GM21381 (cell line): ENCODE measurements around the gene PGBD5.

Experiments used
- ATAC-seq: cut with Tn5 transposase; IDR thresholded peaks from one replicate; pipeline ENCODE4 v1.9.1; 2021; ENCODE audit warnings: mild to moderate bottlenecking, moderate library complexity; ENCODE audit not compliant: unreplicated experiment

The PGBD5 gene

GRCh38 chr1:230326971-230327891 is 98.9 kb downstream of the PGBD5 start:
- ATAC-seq, result no peak

DNA sequence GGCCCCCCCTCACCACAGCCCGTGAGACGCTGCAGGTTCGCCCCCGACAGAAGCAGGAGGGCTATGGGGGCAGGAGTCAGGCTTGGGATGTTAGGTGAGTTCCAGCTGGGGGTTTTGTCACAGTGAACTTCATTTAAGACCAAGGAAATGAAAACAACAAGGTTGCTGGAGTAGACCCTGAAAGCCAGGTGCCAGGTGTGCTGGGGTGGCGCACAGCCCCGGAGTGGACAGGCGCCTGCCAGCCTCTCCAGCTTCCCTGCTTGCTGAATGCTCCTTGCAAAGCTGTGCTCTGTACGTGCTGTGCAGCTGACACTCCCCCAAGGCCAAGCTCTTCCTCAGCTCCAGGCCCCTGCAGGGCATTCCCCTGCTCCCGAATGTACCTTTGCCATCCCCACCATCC is 102.4 kb downstream of the PGBD5 start:
- ATAC-seq, result no peak

- no peak for ATAC-seq
These were observed 103.1 kb downstream of the PGBD5 start for GRCh38 chr1:230322967-230323547.

DNA sequence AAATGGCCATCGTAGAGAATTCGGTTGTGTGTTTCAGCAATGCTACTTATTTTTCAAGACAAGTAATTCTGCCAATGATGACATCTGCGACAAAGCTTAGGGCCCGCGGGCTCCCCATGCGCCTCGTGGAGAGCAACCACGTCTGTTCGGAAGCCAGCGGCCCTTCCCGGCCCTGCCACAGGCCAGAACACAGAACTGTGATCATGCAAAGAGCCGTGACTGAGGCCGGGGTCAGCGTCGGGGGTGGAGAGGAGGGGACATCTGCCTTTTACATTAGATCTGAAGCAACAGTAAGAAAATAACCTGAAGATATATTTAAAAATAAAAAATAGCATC is 103.7 kb downstream of the PGBD5 start:
- ATAC-seq, result no peak

- no peak for ATAC-seq
These were observed 104.3 kb downstream of the PGBD5 start for GRCh38 chr1:230321741-230322420.

DNA sequence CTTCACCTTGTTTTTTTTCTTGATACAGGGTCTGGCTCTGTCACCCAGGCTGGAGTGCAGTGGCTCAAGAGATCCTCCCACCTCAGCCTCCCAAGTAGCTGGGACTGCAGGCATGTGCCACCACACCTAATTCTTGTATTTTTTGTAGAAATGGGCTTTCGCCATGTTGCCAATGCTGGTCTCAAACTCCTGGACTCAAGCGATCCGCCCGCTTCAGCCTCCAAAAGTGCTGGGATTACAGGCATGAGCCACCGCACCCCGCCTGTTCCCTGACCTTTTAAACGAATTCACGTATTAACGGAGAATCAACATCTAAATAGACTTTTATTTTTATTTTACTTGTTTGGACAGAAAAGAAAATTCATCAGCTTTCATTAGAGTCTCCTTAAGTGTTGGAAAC is 104.8 kb downstream of the PGBD5 start:
- ATAC-seq, result no peak

- ATAC-seq, result no peak
These were observed 105.3 kb downstream of the PGBD5 start for GRCh38 chr1:230320804-230321203.

DNA sequence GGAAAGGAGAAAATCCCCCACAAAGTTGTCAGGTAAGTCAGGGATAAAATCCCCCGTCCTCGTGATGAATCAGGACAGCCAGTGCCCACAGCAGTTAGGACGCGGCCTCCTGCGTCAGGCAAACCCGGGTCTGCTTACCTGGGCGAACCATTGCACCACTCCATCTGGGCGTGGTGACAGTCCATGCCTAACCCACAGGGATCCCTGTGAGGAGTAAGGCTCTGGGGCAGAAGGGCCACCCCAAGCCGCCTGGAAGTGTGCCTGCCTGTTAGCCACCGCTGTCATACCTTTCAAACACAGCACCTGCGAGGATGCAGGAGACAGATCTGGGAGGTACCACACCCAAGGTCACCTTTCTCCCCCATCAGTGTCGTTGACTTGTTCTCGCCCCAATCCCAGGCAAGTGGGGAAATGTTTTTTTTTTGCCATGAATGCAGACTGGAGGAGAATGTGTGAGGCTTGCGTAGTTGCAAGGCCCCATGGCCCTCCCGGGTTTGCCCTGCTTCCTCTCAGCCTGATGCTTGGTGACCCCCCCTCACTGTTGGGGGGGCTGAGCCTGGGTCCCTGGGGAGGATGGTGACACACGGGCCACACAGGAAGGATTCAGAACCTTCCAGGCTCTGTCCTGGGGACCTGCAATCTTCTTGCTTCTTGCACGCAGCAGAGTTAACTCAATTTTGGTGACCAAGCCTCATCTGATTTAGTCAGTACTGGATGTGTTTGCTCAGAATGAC is 107.0 kb downstream of the PGBD5 start:
- ATAC-seq, result no peak

DNA sequence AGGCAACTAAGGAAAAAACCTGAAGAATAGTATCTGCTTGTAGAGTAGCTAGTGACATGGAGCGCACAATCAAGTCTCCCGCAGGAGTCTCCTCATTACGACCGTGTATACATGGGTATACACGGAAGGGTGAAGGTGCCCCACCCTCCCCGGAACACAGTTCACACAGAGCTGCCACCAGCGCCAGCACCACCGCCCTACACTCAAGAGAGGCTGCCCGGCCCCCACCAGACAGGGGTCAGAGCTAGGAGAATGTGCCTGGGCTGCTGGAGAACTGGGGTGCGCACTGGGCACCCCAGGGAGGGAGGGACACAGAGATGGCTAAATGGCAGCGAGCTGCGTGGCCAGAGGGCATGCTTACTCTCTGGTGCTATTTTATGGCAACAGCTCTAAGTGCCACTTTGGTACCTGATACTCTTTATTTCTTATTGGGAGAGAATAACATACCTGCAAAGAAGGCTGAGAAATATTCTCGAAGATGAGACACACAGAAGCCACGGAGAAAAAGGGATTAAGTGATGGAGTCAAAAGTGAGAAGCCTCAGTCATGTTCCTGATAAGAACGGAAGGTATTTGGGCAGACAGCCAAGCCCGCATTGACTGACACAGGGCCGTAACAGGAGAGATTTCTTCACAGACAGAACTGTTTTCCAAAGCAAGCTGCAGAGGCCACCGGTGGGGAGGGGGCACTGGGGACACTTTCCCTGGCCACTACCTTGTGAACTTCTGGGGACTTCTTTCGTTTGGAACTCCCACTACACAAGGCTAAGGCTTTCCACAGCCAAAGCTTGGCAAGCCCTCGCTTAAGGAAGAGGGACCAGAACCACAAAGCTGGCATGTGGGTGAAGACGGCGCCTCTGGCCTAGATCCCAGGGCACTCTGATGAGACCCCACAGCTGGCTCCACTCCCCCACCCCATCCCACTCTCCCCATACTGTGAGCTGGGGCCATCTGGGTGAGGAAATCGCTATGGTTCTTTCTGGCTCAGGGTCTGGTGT is 108.0 kb downstream of the PGBD5 start:
- no peak for ATAC-seq

- no peak for ATAC-seq
These were observed 109.0 kb downstream of the PGBD5 start for GRCh38 chr1:230316864-230317745.

DNA sequence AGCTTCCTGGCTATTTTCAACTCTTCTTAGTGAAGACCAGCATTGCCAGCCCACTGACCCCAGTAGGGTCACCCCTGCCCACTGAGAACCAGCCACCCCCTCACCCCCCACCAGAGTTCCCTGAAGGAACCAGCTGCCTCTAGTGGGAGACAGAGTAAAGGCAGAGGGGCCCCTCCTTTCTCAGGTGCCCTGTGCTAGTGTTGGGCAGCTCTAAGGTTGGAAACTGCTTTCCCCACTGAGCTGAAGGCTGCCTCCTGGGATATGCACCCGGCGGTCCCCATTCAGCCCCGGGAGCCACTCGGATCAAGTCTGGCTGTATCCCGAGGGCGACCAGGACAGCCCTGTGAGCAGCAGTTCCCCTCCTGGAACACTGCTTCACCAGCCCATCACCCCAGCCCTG is 111.0 kb downstream of the PGBD5 start:
- ATAC-seq, result no peak

- no peak for ATAC-seq
These were observed 112.0 kb downstream of the PGBD5 start for GRCh38 chr1:230314142-230314470.

- ATAC-seq, result no peak
These were observed 112.5 kb downstream of the PGBD5 start for GRCh38 chr1:230313453-230314141.

- no peak for ATAC-seq
These were observed 113.5 kb downstream of the PGBD5 start for GRCh38 chr1:230312676-230313075.

DNA sequence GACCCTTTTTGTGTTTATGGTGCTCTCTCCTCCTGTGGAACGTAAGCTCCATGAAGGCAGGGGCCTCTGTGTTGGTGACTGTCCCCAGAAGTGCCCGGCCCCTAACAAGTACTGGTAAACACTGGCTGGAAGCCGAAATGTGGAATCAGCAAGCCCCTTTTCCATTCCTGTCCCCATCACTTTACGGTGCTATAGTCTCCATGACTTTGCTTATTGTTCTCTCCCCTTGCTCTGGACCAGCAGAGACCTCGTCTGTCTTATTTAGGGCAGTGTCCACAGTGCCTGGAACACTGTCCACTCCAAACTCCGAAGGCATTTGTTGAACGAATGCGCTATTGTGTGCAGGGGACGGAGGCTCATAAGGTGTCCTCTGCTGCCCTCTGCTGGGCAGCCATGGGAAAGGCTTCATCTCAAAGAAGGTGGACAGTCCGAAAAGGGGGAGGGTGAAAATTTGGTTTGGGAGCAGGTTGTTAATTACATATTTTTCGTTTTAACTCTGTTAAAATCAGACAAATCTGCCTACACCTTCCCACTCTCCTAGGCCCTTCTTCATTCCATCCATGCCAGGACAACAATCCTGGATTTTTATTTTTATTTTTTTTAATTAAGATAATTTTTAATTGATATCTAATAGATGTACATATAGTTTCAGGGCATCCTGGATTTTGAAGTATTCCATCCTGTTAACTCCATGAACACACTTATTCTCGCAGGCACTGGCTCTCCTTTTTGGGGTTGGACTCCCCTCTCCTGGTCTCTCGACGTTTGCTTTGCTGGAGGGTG is 115.6 kb downstream of the PGBD5 start:
- ATAC-seq, result peak; percentile 47

- no peak for ATAC-seq
These were observed 116.4 kb downstream of the PGBD5 start for GRCh38 chr1:230309646-230310177.

DNA sequence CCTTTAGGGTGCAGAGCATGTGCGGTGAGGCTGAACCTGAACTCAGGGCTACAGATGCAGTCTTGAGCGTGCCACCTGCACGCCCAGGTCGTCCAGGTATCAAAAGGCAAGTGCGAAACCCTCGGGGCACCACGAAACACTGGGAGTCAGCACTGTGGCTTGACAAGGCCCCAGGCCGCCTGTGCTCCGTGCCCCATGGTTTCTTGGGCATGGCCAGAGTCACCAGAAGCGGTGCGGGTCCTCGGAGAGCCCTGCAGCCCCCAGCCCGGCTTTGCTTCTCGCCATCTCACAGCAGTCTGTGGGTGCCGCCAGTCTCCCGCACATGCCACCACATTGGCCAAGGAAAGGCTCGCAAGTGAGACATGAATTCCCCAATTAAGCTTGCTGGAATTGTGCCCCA is 117.3 kb downstream of the PGBD5 start:
- ATAC-seq, result no peak

GRCh38 chr1:230308039-230308438 is 118.1 kb downstream of the PGBD5 start:
- ATAC-seq, result no peak
